Activated B cell treated with CpG ODN at 0.5 μM for 24 hours (primary cell): Measurements from ENCODE around the gene FOXJ3. TPM values are rescaled to one million over a fixed set of nuclear protein-coding genes. Genes with fewer than 3 reads are reported as not detected.

ENCODE experiments used
- ATAC-seq: fragments of 200-7000 bp; cut with Tn5 transposase; one replicate; pipeline ENCODE4 v1.10.0; 2021; ENCODE audit warnings: low read depth, mild to moderate bottlenecking, moderate library complexity
- CTCF ChIA-PET: fragments of 350-600 bp; sonication (Branson Sonifier 250); formaldehyde crosslinking; loops from one replicate; lab custom pipeline; 2021; ENCODE audit warnings: antibody characterized with exemption; lab: Charles Lee
- POLR2A ChIA-PET: fragments of 350-600 bp; sonication (Branson Sonifier 250); formaldehyde crosslinking; loops from one replicate; lab custom pipeline; 2021; ENCODE audit warnings: antibody characterized with exemption; lab: Charles Lee
- DNase-seq: peaks from one replicate; pipeline ENCODE4 v3.0.0; 2022
- H3K27ac Mint-ChIP-seq: one replicate; pipeline ENCODE4 v1.8.0; 2020; ENCODE audit warnings: mixed read lengths
- H3K27me3 Mint-ChIP-seq: one replicate; pipeline ENCODE4 v1.8.0; 2021; ENCODE audit warnings: mixed read lengths
- H3K36me3 Mint-ChIP-seq: one replicate; pipeline ENCODE4 v1.8.0; 2021; ENCODE audit warnings: low read depth, mixed read lengths
- H3K4me1 Mint-ChIP-seq: one replicate; pipeline ENCODE4 v1.8.0; 2021; ENCODE audit warnings: mixed read lengths
- H3K4me3 Mint-ChIP-seq: one replicate; pipeline ENCODE4 v1.8.0; 2020; ENCODE audit warnings: mild to moderate bottlenecking, mixed read lengths
- H3K9me3 Mint-ChIP-seq: one replicate; pipeline ENCODE4 v1.8.0; 2020; ENCODE audit warnings: mixed read lengths
- CTCF ChIP-seq: fragments of 200-600 bp; IDR thresholded peaks from one replicate; pipeline ENCODE4 v1.8.0; 2022; ENCODE audit warnings: antibody characterized with exemption, mild to moderate bottlenecking
- intact Hi-C: fragments of 100-400 bp; cut with micrococcal nuclease; formaldehyde crosslinking; loops from one replicate; pipeline ENCODE4 v1.15.1; 2024
- total RNA-seq: library from RNA; stranded (reverse); gene quantifications from 2 replicates; pipeline ENCODE4 v1.2.3, GENCODE V29; 2022

Gene FOXJ3
- total RNA-seq, 1 donor from 2014 or later, result 63.9 TPM

- no peaks in the 10 kb centered on the region for H3K9me3 Mint-ChIP-seq
- no peak overlapping the region for H3K4me3 Mint-ChIP-seq
- POLR2A ChIA-PET, result no interaction called here
- ATAC-seq (no peak), DNase-seq (no peak)
- TF ChIP-seq CTCF, result no peak
- H3K4me1 Mint-ChIP-seq, result peaks cover 70% of the 10 kb centered on the region
- H3K27me3 Mint-ChIP-seq, result no peaks in the 10 kb centered on the region
- intact Hi-C loops, result no loop called here
- CTCF ChIA-PET, result no interaction called here
- H3K27ac Mint-ChIP-seq, result no peak overlapping the region
- H3K36me3 Mint-ChIP-seq, result peaks cover 24% of the 10 kb centered on the region
These were observed 15.1 kb downstream of the FOXJ3 start for GRCh38 chr1:42319871-42320484.

- DNase-seq, result no peak
- Mint-ChIP-seq H3K4me1 (peaks cover 75% of the 10 kb centered on the region), H3K27ac (no peak overlapping the region), H3K27me3 (no peaks in the 10 kb centered on the region), H3K4me3 (no peak overlapping the region), H3K9me3 (no peaks in the 10 kb centered on the region), H3K36me3 (peaks cover 24% of the 10 kb centered on the region)
- ATAC-seq, result no peak
- intact Hi-C loops, result no loop called here
- POLR2A ChIA-PET, result interaction anchor here (0.5 kb wide), 1 partner anchor 16 kb away, joined by 5 read pairs; no protein-coding TSS in a partner anchor
- no peak for TF ChIP-seq CTCF
- CTCF ChIA-PET, result no interaction called here
These were observed 15.7 kb downstream of the FOXJ3 start for GRCh38 chr1:42319128-42319851.

GRCh38 chr1:42318601-42319000 lies 16.4 kb downstream of the FOXJ3 start:
- no peak for DNase-seq
- no peak overlapping the region for H3K4me3 Mint-ChIP-seq
- TF ChIP-seq CTCF, result no peak
- ATAC-seq, result no peak
- no peaks in the 10 kb centered on the region for H3K9me3 Mint-ChIP-seq
- peaks cover 23% of the 10 kb centered on the region for H3K36me3 Mint-ChIP-seq
- no peak overlapping the region for H3K27ac Mint-ChIP-seq
- peaks cover 79% of the 10 kb centered on the region for H3K4me1 Mint-ChIP-seq
- intact Hi-C loops, result no loop called here
- CTCF ChIA-PET, result no interaction called here
- POLR2A ChIA-PET, result no interaction called here
- H3K27me3 Mint-ChIP-seq, result no peaks in the 10 kb centered on the region

- no peak for TF ChIP-seq CTCF
- ChIA-PET POLR2A (interaction anchor here (1.5 kb wide), 1 partner anchor 365 kb away, joined by 5 read pairs; the partner anchor contains the start of gene YBX1), CTCF (interaction anchor here (1.1 kb wide), 1 partner anchor 25 kb away, joined by 3 read pairs; no protein-coding TSS in a partner anchor)
- no peaks in the 10 kb centered on the region for H3K27me3 Mint-ChIP-seq
- H3K9me3 Mint-ChIP-seq, result no peaks in the 10 kb centered on the region
- intact Hi-C loops, result no loop called here
- peaks cover 80% of the 10 kb centered on the region for H3K4me1 Mint-ChIP-seq
- ATAC-seq (no peak), DNase-seq (no peak)
- H3K27ac Mint-ChIP-seq, result no peak overlapping the region
- H3K36me3 Mint-ChIP-seq, result peaks cover 15% of the 10 kb centered on the region
- no peak overlapping the region for H3K4me3 Mint-ChIP-seq
These were observed 17.7 kb downstream of the FOXJ3 start for GRCh38 chr1:42317308-42317707.

GRCh38 chr1:42316292-42316691 lies 18.7 kb downstream of the FOXJ3 start:
- ATAC-seq (no peak), DNase-seq (no peak)
- ChIA-PET POLR2A (interaction anchor here (1.5 kb wide), 1 partner anchor 366 kb away, joined by 5 read pairs; the partner anchor contains the start of gene YBX1), CTCF (interaction anchor here (1.3 kb wide), 1 partner anchor 433 kb away, joined by 3 read pairs; no protein-coding TSS in a partner anchor)
- Mint-ChIP-seq H3K36me3 (peaks cover 11% of the 10 kb centered on the region), H3K4me3 (no peak overlapping the region), H3K4me1 (peaks cover 73% of the 10 kb centered on the region), H3K9me3 (no peaks in the 10 kb centered on the region), H3K27ac (no peak overlapping the region), H3K27me3 (no peaks in the 10 kb centered on the region)
- no peak for TF ChIP-seq CTCF
- intact Hi-C loops, result no loop called here
